HG03064 (cell line): ENCODE results near the gene CAPN5.

Source experiments
- ATAC-seq: cut with Tn5 transposase; IDR thresholded peaks from one replicate; pipeline ENCODE4 v1.9.1; 2021; ENCODE audit warnings: low read depth; ENCODE audit not compliant: unreplicated experiment

CAPN5 gene

GRCh38 chr11:77159937-77160495 is 93.2 kb downstream of the CAPN5 start:
- no peak for ATAC-seq

DNA sequence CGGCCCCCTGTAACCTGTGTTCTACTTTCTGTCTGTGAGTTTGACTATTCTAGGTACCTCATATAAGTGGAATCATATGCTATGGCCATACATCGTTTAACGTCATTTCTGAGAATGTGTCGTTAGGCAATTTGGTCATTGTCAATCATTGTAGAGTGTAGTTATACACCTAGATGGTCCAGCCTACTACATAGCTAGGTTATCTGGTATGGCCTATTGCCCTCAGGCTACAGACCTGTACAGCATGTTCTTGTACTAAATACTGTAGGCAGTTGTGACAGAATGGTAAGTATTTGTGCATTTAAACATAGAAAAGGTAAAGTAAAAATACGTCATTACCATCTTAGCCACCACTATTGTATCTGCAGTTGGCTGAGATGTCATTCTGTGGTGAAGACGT is 96.5 kb downstream of the CAPN5 start:
- no peak for ATAC-seq

GRCh38 chr11:77165066-77165465 is 98.3 kb downstream of the CAPN5 start:
- ATAC-seq: no peak

DNA sequence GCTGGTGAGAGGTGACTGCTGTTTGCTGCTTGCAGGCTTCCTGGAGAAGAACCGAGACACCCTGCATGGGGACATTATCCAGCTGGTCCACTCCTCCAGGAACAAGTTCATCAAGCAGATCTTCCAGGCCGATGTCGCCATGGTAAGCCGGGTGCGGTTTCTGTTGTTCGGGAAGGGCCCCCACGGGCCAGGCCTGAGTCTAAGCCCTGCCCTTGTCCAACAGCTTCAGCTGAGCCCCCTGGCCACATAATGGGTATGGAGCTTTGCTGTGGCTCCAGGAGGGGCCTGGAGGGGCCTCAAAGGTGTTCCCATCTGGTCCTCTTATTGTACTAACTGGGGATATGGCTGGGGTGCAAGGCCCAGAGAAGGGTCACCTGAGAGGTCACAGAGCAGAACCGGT is 99.2 kb downstream of the CAPN5 start:
- ATAC-seq: no peak

DNA sequence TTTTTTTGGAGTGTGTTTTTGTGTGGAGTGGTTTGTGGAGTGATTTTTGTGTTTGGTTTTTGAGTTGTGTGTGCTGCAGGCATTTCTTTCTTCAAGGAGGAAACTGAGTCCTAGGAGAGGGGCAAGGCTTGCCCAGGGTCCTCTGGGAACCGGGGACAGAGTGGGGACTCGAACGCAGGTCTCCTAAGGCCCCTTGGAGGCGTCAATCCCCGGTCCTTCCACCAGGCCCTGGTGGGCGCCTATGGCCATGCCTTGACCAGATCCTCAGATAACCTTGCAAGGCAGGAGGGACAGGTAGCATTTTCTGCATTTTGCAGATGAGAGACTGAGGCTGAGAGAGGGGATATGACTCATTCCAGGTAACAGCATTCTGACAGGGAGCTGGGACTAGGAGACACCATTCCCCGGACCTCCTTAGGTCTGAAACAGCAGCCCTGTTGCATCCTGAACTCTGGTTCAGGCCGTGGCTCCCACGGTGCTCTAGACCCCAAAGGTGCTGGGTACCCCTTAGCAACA is 100.4 kb downstream of the CAPN5 start:
- no peak for ATAC-seq

- ATAC-seq: no peak
Observed at GRCh38 chr11:77167791-77168190, 101.0 kb downstream of the CAPN5 start.

DNA sequence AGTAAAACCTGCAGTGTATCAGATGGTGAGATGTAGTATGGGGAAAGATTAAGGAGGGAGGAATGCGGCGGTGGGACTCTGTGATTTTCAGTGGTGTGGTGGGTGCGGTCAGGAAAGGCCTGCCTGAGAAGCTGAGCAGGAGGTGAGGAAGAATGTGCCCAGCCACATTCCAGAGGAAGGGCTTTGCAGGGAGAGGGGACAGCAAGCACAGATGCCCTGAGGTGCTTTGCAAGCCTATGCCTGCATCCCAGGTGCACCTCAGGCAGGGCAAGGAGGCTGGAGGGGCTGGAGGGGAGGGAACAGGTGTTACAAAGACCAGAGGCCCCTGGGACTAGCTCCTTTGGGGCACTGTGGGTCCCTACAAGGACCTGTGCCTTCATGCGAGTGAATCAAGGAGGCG is 103.3 kb downstream of the CAPN5 start:
- ATAC-seq: no peak

- ATAC-seq: no peak
Observed at GRCh38 chr11:77171254-77171653, 104.5 kb downstream of the CAPN5 start.

DNA sequence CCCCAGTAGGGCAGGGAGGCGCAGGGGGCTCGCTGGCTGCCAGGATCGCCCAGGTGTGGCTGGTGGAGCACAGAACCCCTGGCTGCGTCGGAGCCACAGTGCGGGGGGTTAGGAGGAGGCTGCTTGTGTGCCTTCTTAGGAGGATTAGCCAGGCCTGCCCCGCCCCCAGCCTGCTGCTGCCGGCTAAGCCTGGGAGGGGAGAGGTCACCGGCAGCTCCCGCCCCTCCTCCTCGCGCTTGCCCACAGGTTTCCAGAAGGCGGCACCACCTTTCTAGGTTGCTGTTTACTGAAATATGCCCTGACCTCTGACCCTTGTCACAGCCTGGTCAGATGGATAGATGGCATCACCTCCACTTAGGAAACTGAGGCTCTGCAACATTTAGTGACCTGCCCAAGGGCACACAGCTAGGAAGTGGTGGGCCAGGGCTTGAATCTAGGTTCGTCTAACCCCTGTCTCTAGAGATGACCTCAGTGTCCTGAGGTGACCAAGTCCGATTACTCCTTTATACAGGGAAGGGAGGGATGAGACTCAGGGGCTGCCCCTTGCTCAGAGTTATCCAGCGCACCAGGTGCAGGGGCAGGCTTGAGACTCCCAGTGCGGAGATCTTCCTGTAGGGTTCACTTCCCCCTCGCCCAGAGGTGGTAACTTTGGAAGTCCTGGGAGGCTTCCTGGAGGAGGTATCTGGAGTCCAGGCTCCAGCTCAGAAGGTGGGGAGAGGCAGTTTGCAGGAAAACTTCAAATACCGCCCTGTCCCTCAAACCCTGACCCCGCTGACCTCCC is 105.3 kb downstream of the CAPN5 start:
- no peak for ATAC-seq

- no peak for ATAC-seq
Observed at GRCh38 chr11:77172666-77172982, 105.9 kb downstream of the CAPN5 start.

DNA sequence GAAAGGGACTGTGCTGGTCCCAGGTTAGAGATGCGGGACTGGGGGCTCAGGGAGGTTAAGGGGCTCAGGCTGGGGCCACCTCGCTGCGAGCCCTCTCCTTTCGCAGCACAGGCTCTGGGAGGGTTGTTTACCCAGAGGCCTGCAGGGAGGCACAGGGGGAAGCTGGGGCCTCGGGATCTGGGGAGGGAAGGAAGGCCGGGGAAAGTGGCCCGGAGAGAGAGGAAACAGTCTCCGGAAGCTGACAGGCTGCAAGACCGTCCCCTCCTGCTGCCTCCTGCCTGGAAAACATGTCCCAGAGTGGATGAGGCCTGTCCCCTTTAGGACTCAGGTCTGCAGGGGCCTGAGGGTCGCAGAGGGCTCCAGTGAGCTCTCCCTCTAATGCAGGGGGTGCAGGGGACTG is 106.7 kb downstream of the CAPN5 start:
- no peak for ATAC-seq

- no peak for ATAC-seq
Observed at GRCh38 chr11:77174559-77174958, 107.8 kb downstream of the CAPN5 start.

DNA sequence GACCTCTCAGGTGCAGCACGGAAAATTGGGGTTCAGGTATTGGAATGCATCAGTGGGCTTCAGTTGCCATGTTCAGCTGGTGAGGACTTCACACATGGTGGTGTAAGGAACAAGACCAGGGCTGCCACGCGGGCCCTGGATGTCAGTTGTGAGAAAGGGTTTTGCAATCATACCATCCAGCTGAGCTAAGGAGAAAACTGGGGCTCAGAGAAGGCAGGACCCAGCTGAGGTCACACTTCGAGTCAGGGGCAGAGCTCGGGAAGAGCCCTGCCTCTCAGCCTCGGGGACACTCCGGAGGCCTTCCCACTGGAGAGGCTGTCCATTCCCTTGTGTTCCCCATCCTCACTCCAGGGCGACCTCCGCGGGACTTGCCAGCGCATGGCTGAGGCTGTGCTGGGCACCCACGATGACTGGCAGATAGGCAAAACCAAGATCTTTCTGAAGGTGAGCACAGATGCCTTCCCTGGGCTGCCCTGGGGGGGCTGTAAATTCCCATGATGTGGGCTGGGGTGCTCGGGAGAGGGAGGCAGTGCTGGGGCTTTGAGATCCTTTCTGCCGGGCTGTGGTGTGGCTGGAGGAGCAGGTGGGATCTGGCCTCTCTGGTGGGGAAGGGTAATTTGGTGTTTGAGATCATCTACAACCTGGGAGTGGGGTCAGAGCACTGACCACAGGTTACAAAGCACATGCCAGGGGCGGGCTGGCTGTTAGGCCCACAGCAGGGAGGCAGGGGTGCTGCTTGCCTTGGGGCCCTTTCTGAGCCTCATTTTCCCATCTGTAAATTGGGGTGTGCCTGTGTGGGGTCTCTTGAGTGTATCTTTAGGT is 108.5 kb downstream of the CAPN5 start:
- no peak for ATAC-seq
